HTERT RPE-1 (cell line): ENCODE measurements around the gene KCTD12.

Source experiments
- in situ Hi-C: fragments of 300-500 bp; cut with MboI; formaldehyde crosslinking; loops from 4 replicates; pipeline ENCODE4 v1.14.3; 2020; ENCODE audit warnings: low sequenced_read_pairs

KCTD12 gene

DNA sequence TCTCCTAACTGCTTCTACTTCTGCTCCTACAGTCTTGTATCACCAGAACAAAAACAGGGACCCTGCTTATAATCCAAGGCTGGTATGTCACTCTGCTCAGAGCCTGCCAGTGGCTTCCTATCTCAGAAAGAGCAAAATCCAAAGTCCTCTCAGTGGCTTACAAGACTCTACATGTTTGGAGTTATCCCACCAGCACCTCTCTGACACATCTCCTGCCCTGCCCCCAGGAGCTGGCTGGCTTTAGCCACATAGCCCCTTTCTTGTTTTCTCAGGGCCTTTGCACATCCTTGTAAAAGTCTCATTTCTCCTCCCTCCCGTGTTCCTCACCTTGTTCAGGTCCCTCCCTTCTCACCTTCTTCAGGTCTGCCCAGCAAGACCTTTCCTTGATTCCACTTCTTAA lies 2.2 kb upstream of the KCTD12 start:
- in situ Hi-C loops, result no loop called here

DNA sequence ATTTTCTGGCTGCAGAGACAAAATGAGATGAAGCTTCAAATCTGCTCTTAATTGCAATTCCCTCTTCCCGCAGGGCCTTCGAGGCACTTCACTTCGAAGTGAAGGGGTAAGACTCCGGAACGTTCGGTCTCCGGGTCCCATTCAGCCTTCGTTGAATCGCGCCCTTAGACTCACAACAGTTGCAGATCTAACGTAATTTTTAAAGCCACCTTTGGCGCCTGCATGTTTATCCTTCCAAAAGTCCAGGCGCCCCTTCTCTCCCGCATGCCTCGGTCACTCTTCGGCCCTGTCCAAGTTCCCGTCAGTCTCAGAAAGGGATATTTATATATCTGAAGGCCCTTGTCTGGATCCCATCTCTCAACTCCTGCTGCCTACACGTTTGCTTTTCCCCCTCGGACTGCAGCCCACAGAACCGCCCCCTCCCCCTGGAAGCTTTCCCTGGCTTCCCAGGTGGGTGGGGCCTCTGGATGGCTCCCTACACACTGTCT lies 915 bp upstream of the KCTD12 start:
- in situ Hi-C loops, result no loop called here

DNA sequence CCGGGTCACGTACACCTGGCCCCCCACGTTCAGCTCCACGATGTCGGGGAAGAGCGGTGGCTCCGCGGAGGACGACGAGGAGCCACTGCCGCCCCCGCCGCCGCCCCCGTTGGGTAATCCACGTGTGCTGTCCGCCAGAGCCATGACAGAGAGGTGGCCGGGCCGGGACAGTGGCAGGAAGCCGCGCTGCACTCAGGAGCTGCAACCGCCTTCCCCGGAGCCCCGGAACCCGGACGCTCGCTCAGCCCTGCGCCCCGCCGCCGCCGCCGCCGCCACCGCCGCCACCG lies 257 bp downstream of the KCTD12 start:
- in situ Hi-C loops, result no loop called here

DNA sequence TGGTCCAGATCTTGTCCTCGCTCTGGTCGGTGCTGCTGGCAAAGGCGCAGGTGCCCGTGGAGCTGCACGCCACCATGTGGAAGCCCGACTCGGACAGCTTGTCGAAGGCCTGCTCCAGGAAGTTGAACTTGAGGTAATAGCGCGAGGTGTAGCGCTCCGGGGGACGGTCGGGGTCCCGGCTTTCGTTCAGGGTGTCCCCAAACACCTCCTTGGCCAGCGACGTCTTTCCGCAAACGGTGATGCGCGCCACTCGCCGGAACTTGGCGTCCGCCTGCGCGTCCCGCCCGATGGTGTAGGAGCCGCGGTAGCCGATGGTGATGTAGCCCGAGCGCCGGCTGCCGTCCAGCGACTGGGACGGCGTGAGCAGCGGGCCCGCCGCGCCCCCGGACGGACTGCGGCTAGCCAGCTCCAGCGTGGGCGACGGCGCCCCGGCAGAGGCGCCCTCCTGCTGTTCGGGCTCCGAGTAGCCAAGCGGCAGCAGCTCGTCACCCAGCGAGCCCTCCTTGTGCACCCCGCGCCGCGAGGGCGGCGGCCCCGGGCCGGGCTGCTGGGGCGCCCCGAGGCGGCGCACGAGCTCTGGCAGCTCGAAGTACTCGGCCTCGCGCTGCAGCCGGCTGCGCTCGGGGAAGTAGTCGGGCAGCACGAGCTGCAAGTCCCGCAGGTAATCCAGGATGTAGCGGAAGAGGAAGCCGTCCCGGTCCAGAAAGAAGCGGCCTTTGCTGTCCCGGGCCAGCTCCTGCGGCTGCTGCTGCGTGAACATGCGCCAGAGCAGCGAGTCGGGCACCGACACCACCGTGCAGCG lies 801 bp downstream of the KCTD12 start:
- in situ Hi-C loops, result no loop called here

DNA sequence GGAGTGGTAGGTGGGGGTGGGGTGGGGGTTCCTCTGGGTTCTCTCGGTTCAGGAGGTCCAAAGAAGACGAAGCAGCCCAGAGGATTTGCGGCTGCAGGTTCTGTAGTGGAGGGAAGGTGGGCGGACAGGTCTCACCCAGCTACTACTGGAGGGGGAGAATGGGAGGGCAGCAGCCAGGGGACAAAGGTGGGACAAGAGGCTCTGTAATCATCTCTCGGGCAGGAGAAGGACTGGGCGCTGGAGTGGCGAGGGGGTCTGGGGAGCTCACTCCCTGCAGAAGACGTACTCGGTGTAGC lies 1.4 kb downstream of the KCTD12 start:
- in situ Hi-C loops, result no loop called here

DNA sequence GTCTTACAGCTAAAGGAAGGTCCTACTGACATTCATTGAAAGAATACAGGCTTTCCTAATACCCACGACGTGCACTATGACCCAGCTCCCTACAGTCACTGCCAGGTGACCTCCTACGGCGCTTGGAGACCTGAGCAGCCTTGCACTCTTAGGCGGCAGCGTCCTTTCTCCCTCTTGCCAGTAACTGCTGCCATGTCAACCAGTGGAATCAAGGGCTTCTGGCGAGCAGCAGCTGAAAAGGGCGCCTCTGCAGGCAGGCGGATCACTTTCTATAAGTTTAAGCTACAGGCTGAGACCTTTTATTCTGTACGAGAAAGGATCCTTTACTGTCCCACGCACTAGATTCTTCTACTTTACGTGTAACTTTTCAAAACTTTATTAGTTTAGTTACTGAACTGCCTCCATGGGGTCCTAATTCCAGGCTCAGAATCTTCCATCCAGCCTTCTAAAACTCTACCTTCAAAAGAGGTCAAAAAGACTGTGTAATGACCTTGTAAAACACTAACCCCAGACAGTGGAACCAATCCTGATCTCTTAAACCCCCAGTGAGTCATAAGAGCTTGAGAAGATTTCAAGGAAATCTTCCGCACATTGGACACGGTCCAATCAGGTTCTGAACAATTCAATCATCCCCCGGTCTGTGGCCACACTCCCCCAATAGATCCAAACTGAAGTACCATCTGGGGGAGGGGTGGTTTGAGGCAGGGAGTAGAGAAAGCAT lies 1.9 kb downstream of the KCTD12 start:
- in situ Hi-C loops, result no loop called here

DNA sequence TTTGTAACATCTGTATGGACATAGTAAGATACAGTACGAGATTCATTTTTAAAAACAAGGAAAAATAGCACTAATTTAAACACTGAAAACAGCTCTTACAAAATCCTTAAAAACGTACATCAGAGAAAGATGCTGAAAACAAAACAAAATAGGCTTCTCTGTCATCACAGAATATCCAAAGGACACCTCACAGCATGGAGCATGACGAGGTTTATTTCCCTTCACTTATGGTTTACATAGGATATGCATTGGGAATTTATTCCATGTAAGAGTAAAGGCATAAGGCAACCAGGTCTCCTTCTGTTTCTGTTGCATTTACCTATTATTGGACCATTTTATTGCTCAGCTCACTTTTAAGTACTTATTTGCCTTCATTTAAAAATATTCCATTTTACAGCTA lies 3.0 kb downstream of the KCTD12 start:
- in situ Hi-C loops, result no loop called here

DNA sequence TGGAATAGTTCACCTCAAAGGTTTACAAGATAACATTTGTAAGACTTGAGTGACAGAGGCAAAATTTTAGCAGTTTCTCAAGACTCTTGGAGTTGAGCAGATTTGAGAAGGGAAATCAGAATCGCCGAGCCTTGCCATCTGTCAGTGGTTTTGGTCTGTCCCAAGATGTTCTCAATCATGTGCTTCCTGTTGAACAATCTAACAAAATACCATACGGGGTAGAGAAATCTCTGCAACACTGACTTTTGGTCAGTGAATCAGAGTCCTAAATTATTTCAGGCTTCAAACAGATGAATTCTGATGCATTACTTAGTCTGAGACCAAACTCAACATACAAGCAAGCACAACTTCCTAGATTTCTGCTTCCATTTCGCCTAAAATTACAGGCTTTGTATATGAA lies 3.8 kb downstream of the KCTD12 start:
- in situ Hi-C loops, result no loop called here

DNA sequence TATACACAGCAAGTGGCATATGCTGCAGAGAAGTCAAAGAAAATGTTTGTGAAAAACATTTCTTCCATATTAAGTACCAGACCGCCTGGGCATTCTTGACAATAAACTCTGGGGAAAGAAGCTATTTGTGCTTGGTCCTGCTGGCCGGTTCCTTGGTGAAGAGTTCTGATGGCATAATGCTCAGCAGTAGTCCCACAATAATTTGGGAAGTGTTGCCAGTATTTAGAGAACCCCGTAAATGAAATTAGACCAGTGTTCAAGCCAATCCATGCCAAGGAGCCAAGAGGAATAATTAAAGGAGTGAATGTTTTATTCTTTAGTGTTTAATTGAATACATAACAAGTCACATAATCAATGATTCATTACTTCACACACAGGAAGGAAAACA lies 6.3 kb downstream of the KCTD12 start:
- in situ Hi-C loops, result no loop called here

DNA sequence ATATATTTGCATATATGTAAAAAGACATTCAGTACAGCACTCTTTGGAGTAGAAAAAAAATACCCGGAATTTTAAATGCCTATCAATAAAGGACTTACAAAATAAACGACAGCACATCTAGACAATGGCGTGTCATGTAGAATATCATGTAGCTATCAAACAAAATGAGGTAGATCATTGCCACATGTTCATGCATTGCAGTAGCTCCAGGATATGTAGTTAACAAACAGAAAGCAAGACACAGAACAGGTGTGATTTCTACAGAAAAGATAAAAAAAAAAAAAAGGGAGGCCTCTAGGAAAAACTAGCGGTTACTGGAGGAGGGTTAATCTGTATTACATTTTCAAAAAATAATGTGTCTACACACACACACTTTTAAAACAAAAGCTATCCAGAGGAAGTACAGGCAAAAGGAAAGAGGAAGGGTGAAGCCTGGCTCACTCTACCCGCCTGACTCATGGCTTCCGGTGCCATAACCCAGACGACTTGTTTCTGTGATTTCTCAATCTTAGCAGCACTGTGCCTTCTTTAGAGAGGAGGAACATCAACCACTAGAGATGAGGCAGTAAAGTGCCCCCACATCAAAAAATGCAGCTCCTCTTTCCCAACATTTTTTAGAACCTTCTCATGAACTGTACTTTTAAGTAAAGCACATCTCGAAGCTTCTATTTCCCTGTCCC lies 6.9 kb downstream of the KCTD12 start:
- in situ Hi-C loops, result no loop called here

DNA sequence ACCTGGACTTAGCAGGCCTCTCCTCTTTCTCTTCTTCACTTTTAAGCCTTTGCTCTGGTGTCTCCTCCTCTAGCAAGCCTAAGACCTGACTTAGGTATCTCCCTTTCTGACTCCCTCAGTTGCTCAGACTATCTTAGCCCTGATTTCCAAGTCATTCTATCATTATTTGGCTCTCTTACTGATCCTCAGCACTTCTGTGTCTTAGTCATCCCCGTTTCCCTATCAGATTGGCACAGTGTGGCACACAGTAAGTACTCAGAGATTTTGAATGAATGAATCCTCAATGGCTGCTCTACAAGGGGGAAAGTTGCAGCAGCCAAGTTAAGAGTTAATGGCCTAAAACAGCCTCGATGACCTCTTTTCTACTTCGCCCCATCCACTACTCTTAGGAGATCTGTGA lies 8.2 kb downstream of the KCTD12 start:
- in situ Hi-C loops, result no loop called here

DNA sequence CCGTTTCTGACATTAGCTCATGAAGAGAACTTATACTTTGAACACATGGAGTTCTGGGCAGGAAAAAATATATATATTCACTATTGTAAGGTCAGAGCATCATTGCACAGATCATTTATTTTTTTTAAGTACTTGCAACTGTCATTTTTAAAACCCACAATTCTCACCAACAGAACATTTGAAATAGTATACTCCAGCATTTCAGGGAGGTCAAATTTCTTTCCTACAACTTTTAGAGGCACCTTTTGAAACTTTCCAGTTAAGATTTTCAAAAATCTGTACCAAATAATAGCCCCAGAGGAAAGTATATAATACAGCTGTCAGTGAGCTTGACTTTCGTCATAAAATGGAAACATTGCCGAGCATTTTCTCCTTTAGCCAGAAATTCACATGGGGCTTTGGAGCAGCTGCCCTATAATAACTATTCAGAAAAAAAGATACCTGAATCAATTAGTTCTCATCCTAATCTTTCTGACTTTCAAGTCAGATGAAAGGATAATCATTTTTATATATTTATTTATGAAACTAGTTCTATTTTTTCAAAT lies 10.9 kb downstream of the KCTD12 start:
- in situ Hi-C loops, result no loop called here

DNA sequence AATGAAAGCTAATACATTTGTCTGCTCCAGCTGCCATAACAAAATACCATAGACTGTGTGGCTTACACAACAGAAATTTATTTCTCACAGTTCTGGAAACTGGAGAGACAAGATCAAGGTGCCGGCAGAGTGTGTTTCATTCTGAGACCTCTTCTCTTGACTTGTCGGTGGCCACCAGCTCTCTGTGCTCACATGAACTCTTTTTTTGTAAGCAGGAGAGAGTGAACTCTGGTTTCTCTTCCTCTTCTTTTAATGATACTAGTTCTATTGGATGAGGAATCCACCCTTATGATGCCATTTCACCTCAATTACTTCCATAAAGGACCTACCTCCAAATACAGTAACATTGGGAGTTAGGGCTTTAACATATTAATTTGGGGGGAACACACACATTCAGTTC lies 11.7 kb downstream of the KCTD12 start:
- in situ Hi-C loops, result no loop called here

DNA sequence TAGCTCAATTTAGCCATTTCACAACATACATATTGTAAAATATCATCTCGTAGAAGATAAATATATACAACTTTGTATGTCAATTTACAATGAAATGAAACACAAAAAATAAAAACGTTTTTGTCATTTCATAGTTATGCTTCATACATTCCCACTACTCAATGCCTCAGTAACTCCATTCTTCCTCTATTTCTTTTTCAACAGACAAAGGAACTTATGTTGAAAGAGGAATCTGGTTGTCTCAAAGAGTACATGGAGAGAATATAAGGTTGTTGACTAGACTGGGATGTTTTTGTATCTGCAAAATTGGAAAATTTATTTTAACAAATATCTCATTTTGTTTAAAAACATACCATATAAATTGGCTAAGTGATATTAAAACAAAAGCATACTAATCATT lies 12.8 kb downstream of the KCTD12 start:
- in situ Hi-C loops, result no loop called here

DNA sequence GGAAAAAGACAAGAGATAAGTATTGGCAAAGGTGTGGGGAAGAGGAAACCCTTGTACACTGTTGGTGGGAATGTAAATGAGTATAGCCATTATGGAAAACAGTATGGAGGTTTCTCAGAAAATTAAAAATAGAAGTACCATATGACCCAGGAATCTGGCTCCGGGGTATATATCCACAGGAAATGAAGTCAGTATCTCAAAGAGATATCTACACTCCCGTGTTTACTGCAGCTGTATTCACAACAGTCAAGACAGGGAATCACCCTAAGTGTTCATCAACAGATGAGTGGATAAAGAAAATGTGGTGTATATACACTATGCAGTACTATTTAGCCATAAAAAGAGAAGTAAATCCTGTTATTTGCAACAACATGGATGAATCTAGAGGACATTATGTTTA lies 13.5 kb downstream of the KCTD12 start:
- in situ Hi-C loops, result no loop called here

DNA sequence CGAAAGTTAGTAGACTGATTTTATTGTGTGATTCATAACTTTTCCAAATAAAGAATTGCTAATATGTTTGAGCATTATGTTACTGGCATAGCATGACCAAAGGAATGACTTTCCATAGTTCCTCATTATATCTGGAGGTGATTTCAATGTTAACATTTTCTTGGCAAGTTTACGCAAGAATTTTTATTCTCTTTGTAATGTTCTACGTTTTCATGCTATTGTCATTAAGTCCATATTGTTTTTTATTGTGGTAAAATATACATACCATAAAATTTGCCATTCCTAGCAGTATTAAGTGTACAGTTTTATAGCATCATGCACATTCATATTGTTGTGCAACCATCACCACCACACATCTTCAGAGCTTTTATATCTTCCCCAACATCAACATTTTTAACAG lies 14.8 kb downstream of the KCTD12 start:
- in situ Hi-C loops, result no loop called here

DNA sequence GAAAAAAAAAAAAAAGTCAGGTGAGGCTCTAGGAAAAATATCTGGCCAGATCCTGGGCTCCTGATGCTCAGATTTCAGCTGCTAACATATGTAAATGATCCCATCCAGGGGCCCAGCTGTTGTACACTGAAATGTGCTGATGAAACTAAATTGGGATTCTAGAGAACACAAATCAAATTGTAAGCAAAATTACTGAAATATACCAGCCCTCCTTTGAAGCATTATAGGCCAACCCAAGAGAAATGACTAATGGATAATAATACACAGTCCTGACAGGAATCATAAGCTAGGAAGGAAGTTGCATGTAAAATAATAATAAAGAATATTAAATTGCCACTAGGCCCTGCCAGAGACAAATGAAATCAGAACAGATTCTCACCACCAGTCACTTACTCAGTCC lies 17.8 kb downstream of the KCTD12 start:
- in situ Hi-C loops, result no loop called here

DNA sequence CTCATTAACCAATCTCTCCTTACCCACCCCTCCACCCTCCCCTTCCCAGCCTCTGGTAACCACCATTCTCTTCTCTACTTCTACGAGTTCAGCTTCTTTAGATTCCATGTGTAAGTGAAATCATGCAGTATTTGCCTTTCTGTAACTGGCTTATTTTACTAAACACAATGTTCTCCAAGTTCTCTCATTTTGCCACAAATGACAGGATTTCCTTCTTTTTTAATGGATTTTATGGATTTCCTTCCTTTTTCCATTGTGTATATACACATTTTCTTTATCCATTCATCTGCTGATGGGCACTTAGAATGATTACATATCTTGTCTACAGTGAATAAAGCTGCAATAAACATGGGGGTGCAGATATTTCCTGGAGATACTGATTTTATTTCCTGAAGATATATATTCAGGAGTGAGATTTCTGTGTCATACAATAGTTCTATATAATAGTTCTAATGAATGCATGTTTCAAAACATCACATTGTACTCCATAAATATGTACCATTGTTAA lies 20.2 kb downstream of the KCTD12 start:
- in situ Hi-C loops, result no loop called here

DNA sequence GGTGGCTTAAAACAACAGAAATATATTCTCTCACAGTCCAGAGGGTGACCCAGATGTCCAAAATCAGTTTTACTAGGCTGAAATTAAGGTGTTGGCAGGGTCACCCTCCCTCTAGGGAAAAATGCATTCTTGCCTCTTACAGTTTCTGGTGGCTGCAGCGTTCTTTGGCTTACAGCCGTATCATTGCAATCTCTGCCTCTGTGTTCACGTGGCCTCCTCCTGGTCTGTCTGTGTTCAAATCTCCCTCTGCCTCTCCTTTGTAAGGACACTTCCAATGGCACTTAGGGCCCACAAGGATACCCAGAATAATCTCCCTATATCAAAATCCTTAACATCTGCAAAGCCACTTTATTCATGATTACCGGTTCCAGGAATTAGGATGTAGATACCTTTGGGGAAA lies 21.1 kb downstream of the KCTD12 start:
- in situ Hi-C loops, result no loop called here

DNA sequence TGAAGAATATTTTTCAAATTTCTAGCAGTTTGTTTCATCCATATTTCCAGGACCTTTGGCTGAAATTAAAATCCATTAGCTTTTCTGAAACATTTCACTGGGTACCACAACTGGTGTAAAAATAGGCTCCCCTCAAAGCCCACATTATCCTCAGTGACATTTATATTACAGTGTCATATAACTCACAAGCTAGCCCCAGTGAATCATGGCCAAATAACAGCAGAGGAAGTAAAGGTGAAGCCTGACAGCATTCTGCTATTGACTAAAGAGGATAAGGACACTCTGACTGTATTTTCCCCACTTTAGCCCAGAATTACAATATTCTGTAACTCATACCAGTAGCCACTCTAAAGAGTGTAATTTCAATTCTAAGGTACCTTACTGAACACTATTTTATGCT lies 21.9 kb downstream of the KCTD12 start:
- in situ Hi-C loops, result no loop called here

DNA sequence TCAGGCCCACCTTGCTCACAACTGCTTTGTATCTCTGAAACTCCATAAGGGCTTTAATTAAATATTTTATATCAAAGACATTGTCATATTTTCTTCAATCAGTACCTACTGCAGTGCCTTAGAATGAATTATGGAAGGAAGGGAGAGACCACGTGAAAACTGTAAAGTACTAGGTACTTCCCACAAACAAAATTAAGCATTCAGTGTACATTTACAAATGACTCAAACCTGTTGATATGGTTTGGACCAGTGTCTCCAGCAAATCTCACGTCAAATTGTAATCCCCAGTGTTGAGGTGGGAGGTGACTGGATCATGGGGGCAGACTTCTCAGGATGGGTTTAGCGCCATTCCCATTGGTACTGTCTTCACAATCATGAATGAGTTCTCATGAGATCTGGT lies 23.2 kb downstream of the KCTD12 start:
- in situ Hi-C loops, result no loop called here

DNA sequence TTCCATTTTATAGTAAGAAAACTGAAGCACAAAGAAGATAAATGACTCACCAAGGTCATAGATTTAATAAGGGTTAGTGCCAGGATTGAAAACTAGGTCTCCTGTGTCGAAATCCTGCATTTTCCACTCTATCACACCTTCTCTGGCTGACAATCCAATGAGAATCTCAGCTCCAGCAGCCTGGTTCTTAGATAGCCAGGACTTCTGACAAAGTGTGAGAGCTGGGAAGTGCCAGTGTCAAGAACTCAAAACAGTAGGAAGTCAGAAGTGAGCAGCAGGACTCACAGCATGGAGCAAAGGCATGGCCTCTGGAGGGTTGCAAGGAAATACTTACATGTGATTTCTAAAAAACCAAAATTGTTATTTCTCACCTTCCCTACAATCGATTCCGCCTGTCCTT lies 24.3 kb downstream of the KCTD12 start:
- in situ Hi-C loops, result no loop called here
